Measurements from ENCODE around the gene WNK2. TPM values are rescaled to one million over a fixed set of nuclear protein-coding genes. Genes with fewer than 3 reads are reported as not detected.
"Not testable (repeated sequence)": the region's sequence is repeated elsewhere in the genome, so short reads cannot be mapped to it uniquely, and the experiment has no call there.

Gene WNK2
- total RNA-seq, 1 donor from 2014 or later = 6.2 TPM

DNA sequence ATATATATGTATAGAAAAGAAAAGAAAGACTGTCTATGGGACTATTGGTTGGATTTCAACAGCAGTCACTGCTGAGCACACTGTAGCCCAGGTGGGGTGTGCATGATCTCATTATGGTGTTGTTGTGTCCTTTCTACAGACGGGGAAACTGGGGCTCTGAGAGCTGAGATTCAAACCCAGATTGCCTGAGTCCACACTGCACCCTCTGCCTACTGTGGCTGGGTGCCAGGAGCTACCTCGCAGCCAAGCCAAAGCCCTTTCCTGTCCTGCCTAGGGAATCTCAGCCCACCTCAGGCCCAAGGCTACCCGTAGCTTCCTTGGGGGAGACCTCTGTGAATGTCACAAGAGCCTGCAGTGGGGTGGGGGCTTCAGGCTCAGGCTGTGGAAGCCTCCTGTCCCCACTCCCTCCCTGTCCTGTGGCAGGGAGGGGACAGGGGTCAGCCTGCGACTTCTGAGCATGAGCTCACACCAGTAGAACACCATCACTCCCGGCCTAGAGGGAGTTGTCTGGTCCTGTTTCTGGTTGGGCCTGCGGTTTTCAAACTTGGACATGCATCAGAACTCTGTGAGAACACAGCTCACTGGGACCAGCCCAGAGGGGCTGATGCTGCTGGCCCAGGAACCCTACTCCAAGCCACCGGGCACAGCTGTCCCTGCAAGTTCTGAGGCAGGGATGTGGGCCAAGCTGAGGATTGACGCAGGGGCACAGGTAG, 42.0 kb upstream of the WNK2 start:
- H3K27ac Mint-ChIP-seq = peak overlapping the region; percentile 53

DNA sequence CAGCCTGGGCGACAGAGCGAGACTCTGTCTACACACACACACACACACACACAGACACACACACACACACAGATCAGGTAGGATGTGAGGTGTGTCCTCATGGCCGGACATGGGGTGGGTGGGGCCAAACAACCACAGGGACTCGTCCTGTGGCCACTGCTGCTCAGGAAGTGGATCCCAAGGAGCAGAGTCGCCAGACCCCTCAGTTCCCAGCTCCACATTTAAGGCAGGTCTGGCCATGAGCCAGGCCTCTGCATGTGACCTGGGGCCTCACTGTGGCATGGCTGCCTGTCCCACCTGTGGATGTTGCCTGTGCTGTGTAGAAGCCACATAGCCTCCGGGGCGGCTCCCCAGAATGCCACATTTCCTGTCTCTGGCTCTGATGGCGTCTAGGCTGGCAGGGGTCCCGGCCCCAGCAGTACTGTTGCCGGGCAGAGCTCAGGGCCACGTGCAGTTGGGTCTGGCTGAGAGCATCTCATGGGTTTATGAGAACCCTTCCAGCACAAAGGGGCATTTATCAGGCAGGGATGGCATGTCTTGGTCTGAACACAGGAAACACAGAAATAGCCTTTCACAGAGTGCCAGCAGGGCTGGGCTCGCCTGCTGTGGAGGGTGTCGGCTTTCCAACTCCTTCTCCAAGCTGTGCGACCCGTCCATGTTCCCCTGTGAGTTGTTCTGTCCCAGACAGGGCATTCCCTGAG, 40.0 kb upstream of the WNK2 start:
- Histone ChIP-seq H3K4me1 (no peaks in the 10 kb centered on the region), H3K4me2 (no peak overlapping the region), H3K79me2 (ENCODE audit: low read depth) (no peaks in the 10 kb centered on the region), H2AFZ (replicated peaks) (peak overlapping the region; percentile 93), H3K27ac (no peak overlapping the region), H3F3A (ENCODE audit: low read depth) (no peaks in the 10 kb centered on the region), H4K20me1 (ENCODE audit: low read depth) (no peaks in the 10 kb centered on the region), H3K9me3 (ENCODE audit: low read depth) (no peaks in the 10 kb centered on the region), H3K9ac (no peak overlapping the region), H3K4me3 (no peak overlapping the region), H3K36me3 (no peaks in the 10 kb centered on the region), H3K27me3 (no peaks in the 10 kb centered on the region)
- TF ChIP-seq EZH2 (IDR thresholded peaks at IDR 0.05) = no peak
- TF ChIP-seq, protein P1, sequence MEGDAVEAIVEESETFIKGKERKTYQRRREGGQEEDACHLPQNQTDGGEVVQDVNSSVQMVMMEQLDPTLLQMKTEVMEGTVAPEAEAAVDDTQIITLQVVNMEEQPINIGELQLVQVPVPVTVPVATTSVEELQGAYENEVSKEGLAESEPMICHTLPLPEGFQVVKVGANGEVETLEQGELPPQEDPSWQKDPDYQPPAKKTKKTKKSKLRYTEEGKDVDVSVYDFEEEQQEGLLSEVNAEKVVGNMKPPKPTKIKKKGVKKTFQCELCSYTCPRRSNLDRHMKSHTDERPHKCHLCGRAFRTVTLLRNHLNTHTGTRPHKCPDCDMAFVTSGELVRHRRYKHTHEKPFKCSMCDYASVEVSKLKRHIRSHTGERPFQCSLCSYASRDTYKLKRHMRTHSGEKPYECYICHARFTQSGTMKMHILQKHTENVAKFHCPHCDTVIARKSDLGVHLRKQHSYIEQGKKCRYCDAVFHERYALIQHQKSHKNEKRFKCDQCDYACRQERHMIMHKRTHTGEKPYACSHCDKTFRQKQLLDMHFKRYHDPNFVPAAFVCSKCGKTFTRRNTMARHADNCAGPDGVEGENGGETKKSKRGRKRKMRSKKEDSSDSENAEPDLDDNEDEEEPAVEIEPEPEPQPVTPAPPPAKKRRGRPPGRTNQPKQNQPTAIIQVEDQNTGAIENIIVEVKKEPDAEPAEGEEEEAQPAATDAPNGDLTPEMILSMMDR (IDR thresholded peaks at IDR 0.05) = no peak
- TF ChIP-seq EZH2phosphoT487 (IDR thresholded peaks at IDR 0.05) = no peak
- no peak for DNase-seq (ENCODE audit: low spot score)
- Mint-ChIP-seq H3K4me1 (peaks cover 8% of the 10 kb centered on the region), H3K4me3 (no peak overlapping the region), H3K36me3 (no peaks in the 10 kb centered on the region), H3K9me3 (peaks cover 2% of the 10 kb centered on the region), H3K27me3 (ENCODE audit: insufficient read depth, low read depth) (peaks cover 2% of the 10 kb centered on the region), H3K27ac (no peak overlapping the region)

More for the DNA sequence above, 42.0 kb upstream of the WNK2 start:
- Mint-ChIP-seq H3K4me3 (no peak overlapping the region), H3K4me1 (peaks cover 8% of the 10 kb centered on the region), H3K27me3 (ENCODE audit: insufficient read depth, low read depth) (peaks cover 5% of the 10 kb centered on the region), H3K36me3 (no peaks in the 10 kb centered on the region), H3K9me3 (peaks cover 2% of the 10 kb centered on the region)
- no peak overlapping the region for H3K27ac ChIP-seq
- H3K9ac ChIP-seq = no peak overlapping the region
- H2AFZ ChIP-seq (replicated peaks) = no peak overlapping the region
- no peak for DNase-seq (ENCODE audit: low spot score)
- H3K79me2 ChIP-seq (ENCODE audit: low read depth) = no peaks in the 10 kb centered on the region
- no peaks in the 10 kb centered on the region for H3K27me3 ChIP-seq
- TF ChIP-seq, protein P1 (IDR thresholded peaks at IDR 0.05) = no peak
- TF ChIP-seq EZH2 (IDR thresholded peaks at IDR 0.05) (no peak), EZH2phosphoT487 (IDR thresholded peaks at IDR 0.05) (no peak)
- no peaks in the 10 kb centered on the region for H3F3A ChIP-seq (ENCODE audit: low read depth)
- H3K36me3 ChIP-seq = no peaks in the 10 kb centered on the region
- no peak overlapping the region for H3K4me2 ChIP-seq
- no peaks in the 10 kb centered on the region for H4K20me1 ChIP-seq (ENCODE audit: low read depth)
- no peaks in the 10 kb centered on the region for H3K9me3 ChIP-seq (ENCODE audit: low read depth)
- H3K4me1 ChIP-seq = no peaks in the 10 kb centered on the region
- no peak overlapping the region for H3K4me3 ChIP-seq

DNA sequence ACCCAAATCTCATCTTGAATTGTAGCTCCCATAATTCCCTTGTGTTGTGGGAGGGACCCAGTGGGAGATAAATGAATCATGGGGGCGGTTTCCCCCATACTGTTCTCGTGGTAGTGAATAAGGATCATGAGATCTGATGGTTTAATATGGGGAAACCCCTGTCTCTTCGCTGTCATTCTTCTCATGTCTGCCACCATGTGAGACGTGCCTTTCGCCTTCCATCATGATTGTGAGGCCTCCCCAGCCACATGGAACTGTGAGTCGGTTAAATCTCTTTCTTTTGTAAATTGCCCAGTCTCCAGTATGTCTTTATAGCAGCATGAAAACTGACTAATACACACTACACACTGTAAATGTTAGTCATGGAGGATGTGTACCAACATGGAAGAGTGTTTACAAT, 37.2 kb upstream of the WNK2 start:
- not testable (repeated sequence) for H3K4me3 ChIP-seq; H3K27ac ChIP-seq; H3K4me1 ChIP-seq; H3K27me3 ChIP-seq; H3K27me3 Mint-ChIP-seq (ENCODE audit: insufficient read depth, low read depth); H4K20me1 ChIP-seq (ENCODE audit: low read depth); H3K79me2 ChIP-seq (ENCODE audit: low read depth); H3K36me3 ChIP-seq; DNase-seq (ENCODE audit: low spot score); H3K4me1 Mint-ChIP-seq; H3K9me3 Mint-ChIP-seq; H3K4me3 Mint-ChIP-seq; H3K9ac ChIP-seq; H3K4me2 ChIP-seq; H3K27ac Mint-ChIP-seq; H2AFZ ChIP-seq (replicated peaks); H3F3A ChIP-seq (ENCODE audit: low read depth); H3K36me3 Mint-ChIP-seq; H3K9me3 ChIP-seq (ENCODE audit: low read depth)

DNA sequence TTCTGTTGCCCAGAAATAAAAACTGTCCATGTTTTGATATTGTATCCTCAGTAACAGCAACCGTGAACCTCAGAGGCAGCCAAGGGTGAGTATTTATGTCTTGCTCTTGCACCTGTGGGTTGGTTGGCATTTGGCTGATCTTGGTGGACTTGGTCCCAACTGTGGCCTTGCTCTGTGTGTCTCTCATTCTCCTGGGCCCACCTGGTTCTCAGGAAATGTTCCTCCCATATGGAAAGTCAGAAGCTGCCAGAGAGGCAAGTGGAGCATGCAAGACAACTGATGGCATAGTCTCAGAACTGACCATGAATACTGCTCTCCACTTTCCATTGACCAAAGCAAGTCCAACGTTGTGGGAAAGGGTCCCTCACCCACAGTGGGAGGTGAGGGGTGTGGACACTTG, 36.3 kb upstream of the WNK2 start:
- no peak overlapping the region for H3K4me3 ChIP-seq
- no peaks in the 10 kb centered on the region for H3K4me1 ChIP-seq
- no peak overlapping the region for H3K4me2 ChIP-seq
- H3K79me2 ChIP-seq (ENCODE audit: low read depth) = no peaks in the 10 kb centered on the region
- DNase-seq (ENCODE audit: low spot score) = no peak
- Mint-ChIP-seq H3K36me3 (no peaks in the 10 kb centered on the region), H3K27ac (no peak overlapping the region), H3K27me3 (ENCODE audit: insufficient read depth, low read depth) (no peaks in the 10 kb centered on the region), H3K9me3 (peaks cover 2% of the 10 kb centered on the region), H3K4me3 (no peak overlapping the region), H3K4me1 (peaks cover 8% of the 10 kb centered on the region)
- TF ChIP-seq EZH2phosphoT487 (IDR thresholded peaks at IDR 0.05) = no peak
- TF ChIP-seq, protein P1 (IDR thresholded peaks at IDR 0.05) = no peak
- TF ChIP-seq EZH2 (IDR thresholded peaks at IDR 0.05) = no peak
- H3K9me3 ChIP-seq (ENCODE audit: low read depth) = no peaks in the 10 kb centered on the region
- no peaks in the 10 kb centered on the region for H3K36me3 ChIP-seq
- H4K20me1 ChIP-seq (ENCODE audit: low read depth) = no peaks in the 10 kb centered on the region
- no peak overlapping the region for H2AFZ ChIP-seq (replicated peaks)
- H3K27me3 ChIP-seq = no peaks in the 10 kb centered on the region
- H3K9ac ChIP-seq = no peak overlapping the region
- H3K27ac ChIP-seq = no peak overlapping the region
- no peaks in the 10 kb centered on the region for H3F3A ChIP-seq (ENCODE audit: low read depth)

Data from neural progenitor cell (in vitro differentiated cells).